ENCODE measurements around the gene CCDC192. TPM values are rescaled to one million over a fixed set of nuclear protein-coding genes. Genes with fewer than 3 reads are reported as not detected.

Gene CCDC192
- total RNA-seq, 1 experiment from 2014 or later = not detected

DNA sequence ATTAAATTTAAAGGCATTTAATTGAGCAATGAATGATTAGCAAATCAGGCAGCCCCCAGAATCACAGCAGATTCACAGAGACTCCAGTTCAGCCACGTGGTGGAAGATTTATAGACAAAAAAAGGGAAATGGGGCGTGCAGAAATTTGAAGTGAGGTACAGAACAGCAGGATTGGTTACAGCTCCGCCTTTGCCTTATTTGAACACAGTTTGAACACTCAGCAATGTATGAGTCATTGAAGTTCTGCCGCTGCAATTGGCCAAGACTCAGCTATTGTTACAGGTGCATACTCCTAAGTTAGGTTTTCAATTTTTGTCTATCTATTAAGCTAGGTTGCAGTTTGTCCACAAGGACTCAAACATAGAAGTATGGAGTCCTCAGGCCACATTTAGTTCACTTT is 222.7 kb downstream of the CCDC192 start:
- no peak overlapping the region for H3K4me3 ChIP-seq
- no peaks in the 10 kb centered on the region for H3K9me3 ChIP-seq (replicated peaks)
- H3K27me3 ChIP-seq = no peaks in the 10 kb centered on the region
- no peaks in the 10 kb centered on the region; the same call in 1 of the 2 replicates for H3K4me1 ChIP-seq
- H3K27ac ChIP-seq = no peak overlapping the region
- no peak for DNase-seq
- H3K36me3 ChIP-seq = no peaks in the 10 kb centered on the region

DNA sequence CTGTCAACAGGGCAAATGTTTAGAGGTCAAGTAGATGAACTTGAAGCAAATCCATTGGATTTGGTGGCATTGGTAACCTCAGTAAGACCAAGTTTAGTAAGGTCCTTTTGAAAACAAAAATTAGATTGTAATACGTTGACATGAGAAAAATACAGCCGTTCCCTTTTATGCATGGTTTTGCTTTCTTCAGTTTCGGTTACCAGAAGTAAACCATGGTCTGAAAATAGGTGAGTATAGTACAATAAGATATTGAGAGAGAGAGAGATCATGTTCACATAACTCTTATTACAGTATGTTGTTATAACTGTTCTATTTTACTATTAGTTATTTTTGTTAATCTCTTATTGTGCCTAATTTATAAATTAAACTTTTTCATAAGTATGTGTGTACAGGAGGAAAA is 223.8 kb downstream of the CCDC192 start:
- no peak overlapping the region for H3K27ac ChIP-seq
- H3K9me3 ChIP-seq (replicated peaks) = no peaks in the 10 kb centered on the region
- H3K36me3 ChIP-seq = no peaks in the 10 kb centered on the region
- no peaks in the 10 kb centered on the region; the same call in 1 of the 2 replicates for H3K4me1 ChIP-seq
- no peak overlapping the region for H3K4me3 ChIP-seq
- DNase-seq = no peak
- H3K27me3 ChIP-seq = no peaks in the 10 kb centered on the region

DNA sequence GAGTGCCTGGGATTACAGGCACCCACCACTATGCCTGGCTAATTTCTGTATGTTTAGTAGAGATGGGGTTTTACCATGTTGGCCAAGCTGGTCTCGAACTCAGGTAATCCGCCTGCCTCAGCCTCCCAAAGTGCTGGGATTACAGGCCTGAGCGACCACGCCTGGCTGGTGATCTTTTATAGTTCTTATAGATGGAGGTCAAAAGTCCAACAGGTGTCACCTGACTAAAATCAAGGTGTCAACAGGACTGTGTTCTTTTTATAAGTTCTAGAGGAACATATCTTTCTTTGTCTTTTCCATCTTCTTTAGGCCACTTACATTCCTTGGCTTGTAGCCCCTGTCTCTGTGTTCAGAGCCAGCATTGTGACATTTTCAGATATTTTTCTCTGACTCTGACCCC is 224.9 kb downstream of the CCDC192 start:
- Histone ChIP-seq H3K9me3 (replicated peaks) (no peaks in the 10 kb centered on the region), H3K36me3 (no peaks in the 10 kb centered on the region), H3K27ac (no peak overlapping the region), H3K27me3 (no peaks in the 10 kb centered on the region), H3K4me3 (no peak overlapping the region), H3K4me1 (no peaks in the 10 kb centered on the region; the same call in 1 of the 2 replicates)
- no peak for DNase-seq

DNA sequence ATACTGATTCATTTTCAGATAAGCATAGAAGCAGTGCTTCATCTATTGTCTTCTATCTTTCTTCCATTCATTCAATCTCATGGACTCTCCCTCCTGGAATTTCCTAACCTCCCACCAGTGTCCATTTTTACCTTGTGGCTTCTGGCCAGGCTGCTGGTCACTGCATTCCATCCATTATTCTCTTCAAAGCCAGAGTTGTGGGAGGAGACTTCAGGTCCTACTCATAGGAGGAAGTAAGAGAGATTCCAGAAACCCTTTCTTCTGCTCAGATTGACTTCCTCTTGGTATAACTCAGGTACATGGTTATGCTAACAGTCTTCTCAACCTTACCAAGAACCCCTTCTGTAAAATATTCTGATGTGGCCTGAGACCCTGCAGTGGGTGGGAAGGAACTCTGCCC is 227.1 kb downstream of the CCDC192 start:
- DNase-seq = no peak
- H3K27me3 ChIP-seq = no peaks in the 10 kb centered on the region
- no peaks in the 10 kb centered on the region for H3K36me3 ChIP-seq
- H3K9me3 ChIP-seq (replicated peaks) = no peaks in the 10 kb centered on the region
- no peak overlapping the region for H3K27ac ChIP-seq
- no peaks in the 10 kb centered on the region; the same call in 1 of the 2 replicates for H3K4me1 ChIP-seq
- no peak overlapping the region for H3K4me3 ChIP-seq

DNA sequence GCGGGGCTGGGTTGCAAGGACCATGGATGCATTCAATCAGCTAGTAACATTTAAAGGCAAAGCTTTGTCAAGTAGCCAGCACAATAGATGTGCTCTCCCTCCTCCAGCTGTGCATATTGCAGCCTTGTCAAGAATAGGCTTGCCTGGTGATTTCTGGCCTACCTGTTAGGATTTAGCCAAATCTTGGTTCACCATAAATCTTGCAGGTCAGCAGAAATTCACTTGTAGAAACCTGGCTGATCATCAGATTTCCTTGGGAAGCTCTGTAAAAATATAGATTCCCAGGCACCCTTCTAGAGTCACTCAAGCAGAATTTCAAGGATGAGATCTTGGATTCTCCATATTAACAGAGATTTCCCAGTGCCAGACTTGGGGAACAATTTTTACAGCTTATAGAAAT is 228.2 kb downstream of the CCDC192 start:
- no peaks in the 10 kb centered on the region for H3K27me3 ChIP-seq
- no peak for DNase-seq
- no peaks in the 10 kb centered on the region; the same call in 1 of the 2 replicates for H3K4me1 ChIP-seq
- no peak overlapping the region for H3K27ac ChIP-seq
- H3K9me3 ChIP-seq (replicated peaks) = no peaks in the 10 kb centered on the region
- no peak overlapping the region for H3K4me3 ChIP-seq
- no peaks in the 10 kb centered on the region for H3K36me3 ChIP-seq

DNA sequence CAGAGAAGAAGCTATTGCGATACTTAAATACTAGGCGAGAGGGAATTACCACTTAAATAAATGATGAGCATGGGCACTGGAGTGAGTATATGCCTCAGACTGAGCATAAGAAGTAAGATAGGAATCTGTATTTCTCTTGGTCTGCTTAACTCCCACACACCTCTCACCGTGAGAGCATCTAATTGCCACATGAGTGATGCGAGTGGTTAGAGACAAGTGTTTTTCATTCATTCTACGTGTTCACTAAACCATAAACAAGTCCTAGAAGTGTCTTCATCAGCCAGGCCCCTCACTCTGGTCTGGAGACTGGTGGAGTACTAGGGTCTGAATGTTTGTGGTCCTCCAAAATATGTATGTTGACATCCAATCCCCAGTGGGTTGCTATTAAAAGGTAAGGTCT is 230.2 kb downstream of the CCDC192 start:
- Histone ChIP-seq H3K9me3 (replicated peaks) (no peaks in the 10 kb centered on the region), H3K27me3 (no peaks in the 10 kb centered on the region), H3K36me3 (no peaks in the 10 kb centered on the region), H3K27ac (no peak overlapping the region), H3K4me3 (no peak overlapping the region), H3K4me1 (no peaks in the 10 kb centered on the region; the same call in 1 of the 2 replicates)
- no peak for DNase-seq

DNA sequence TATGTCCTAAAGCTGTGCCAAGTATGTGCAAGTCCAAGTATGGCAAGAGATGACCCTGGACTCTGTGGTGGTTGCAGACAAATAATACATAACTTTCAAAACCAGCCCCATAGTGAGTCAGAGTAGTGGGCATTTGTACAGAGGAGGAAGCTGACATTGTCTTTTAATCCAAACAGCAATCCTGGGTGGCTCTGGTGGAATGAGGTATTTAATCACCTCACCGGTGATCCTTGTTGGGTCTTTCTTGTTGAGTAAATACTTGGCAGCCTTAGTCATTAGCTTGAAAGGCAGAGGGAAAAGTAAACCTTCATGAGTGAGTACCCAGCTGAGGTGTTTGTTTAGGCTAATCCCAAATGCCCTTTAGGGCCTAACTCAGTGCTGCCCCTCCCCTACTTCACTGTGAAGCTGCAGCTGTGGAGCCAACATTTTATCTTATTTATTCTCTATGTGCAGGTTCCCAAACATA is 231.6 kb downstream of the CCDC192 start:
- no peaks in the 10 kb centered on the region; the same call in 1 of the 2 replicates for H3K4me1 ChIP-seq
- no peaks in the 10 kb centered on the region for H3K27me3 ChIP-seq
- H3K4me3 ChIP-seq = no peak overlapping the region
- peak; percentile 11 to 30 for DNase-seq
- H3K36me3 ChIP-seq = no peaks in the 10 kb centered on the region
- no peak overlapping the region for H3K27ac ChIP-seq
- H3K9me3 ChIP-seq (replicated peaks) = no peaks in the 10 kb centered on the region

DNA sequence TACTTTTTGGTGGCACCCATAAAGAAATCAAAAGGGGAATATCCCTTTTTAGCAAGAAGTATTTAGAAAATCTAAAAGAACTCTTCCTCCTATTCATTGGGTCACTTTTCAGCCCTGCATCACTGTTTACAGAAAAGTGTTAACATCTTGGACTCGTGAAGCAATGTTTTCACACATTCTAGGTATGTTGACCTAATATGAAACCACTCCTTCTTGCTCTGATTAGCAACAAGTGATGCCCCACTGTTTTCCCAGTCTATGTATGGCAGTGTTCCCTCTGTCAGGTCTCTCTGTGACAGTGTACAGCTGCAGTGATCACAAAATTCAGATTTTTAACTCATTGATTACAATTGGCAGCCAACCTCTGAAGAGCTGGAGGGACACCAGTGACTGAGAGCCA is 232.2 kb downstream of the CCDC192 start:
- Histone ChIP-seq H3K27me3 (no peaks in the 10 kb centered on the region), H3K9me3 (replicated peaks) (no peaks in the 10 kb centered on the region), H3K4me1 (no peaks in the 10 kb centered on the region; the same call in 1 of the 2 replicates), H3K27ac (no peak overlapping the region), H3K4me3 (no peak overlapping the region), H3K36me3 (no peaks in the 10 kb centered on the region)
- no peak for DNase-seq

DNA sequence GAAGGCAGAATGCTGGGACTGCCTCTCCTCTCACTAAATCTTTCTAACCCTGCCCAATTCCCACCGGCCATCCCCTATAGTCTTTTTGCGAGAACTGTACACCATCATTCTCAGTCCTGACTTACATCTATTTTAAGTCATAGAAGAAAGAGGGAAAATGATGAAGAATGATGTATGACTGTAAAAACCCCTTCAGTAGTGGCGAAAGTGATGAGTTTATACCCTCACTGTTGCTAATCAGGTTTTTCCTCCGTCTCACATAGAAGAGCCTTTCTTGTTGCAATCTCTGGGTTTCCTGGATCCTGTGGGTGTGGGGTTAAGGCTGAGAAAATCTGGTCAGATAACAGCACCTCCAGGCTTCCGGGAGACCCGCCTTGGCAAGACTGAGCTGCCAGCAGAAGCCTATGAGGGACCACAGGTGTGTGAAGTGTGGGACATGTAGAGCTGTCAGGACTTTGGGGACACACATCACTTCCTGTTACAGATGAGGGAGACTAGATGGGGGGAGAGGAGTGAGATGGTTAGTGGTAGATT is 233.3 kb downstream of the CCDC192 start:
- Histone ChIP-seq H3K4me1 (peaks cover 6% of the 10 kb centered on the region; the same call in 1 of the 2 replicates), H3K36me3 (no peaks in the 10 kb centered on the region), H3K27ac (no peak overlapping the region), H3K9me3 (replicated peaks) (no peaks in the 10 kb centered on the region), H3K27me3 (no peaks in the 10 kb centered on the region), H3K4me3 (no peak overlapping the region)
- no peak for DNase-seq

DNA sequence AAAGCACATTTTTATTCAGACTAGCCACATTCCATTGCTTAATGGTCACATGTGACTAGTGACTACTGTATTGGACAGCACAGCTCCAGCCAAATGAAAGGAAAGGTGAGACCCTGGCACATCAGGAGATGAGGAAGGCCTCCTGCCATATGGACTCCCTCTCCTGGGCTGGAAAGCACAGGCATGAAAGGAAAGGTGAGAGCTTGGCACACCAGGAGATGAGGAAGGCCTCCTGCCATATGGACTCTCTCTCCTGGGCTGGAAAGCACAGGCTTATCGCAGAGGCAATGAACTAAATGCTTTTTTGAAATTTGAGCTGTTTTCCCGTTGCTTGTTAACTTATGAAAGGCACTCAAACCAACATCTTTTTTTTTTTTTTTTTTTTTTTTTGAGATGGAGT is 235.6 kb downstream of the CCDC192 start:
- H3K4me1 ChIP-seq = peaks cover 10% of the 10 kb centered on the region
- no peaks in the 10 kb centered on the region for H3K27me3 ChIP-seq
- no peaks in the 10 kb centered on the region for H3K36me3 ChIP-seq
- H3K4me3 ChIP-seq = no peak overlapping the region
- no peak for DNase-seq
- H3K9me3 ChIP-seq (replicated peaks) = no peaks in the 10 kb centered on the region
- H3K27ac ChIP-seq = no peak overlapping the region

DNA sequence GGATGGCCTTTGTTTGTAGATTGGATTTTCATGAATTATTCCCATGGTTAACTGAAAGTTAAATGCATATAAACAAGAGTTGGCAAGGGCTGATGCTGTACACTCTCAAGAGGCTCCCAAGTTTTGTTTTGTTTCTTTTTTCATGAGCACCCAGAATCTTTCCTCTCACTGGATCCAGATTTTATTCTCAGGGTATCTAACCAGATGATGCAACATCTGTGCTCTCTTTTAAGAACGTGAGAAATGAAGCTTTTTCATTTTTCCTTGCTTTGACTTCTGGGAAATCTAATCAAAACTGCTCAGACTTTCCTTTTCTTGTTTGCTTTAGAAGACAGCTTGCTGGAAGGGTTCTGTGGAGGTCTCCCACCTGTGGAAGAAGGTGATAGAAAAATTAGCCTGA is 237.7 kb downstream of the CCDC192 start:
- H3K36me3 ChIP-seq = no peaks in the 10 kb centered on the region
- no peaks in the 10 kb centered on the region for H3K27me3 ChIP-seq
- DNase-seq = no peak
- H3K27ac ChIP-seq = peak overlapping the region; percentile 19; the same call in 1 of the 2 replicates
- no peak overlapping the region for H3K4me3 ChIP-seq
- no peaks in the 10 kb centered on the region for H3K9me3 ChIP-seq (replicated peaks)
- H3K4me1 ChIP-seq = peaks cover 10% of the 10 kb centered on the region

DNA sequence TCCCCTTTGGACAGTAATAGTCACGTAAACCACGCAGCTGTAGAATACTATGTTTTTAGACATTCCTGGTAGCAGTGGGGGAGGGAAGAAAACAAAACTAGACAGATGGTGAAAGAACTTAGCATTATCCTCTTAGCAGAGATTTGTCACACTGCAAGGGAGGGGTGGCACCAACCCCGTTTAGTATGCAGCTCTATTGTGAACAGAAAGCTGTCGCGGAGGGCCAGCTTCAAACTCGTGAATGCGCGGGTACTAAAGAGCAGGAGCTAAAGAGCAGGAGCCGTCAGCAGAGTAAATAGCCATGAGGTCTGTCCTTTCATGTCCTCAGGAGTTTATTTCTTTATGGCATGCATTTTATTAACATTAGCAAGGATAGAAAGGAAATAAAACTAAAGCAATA is 238.5 kb downstream of the CCDC192 start:
- H3K9me3 ChIP-seq (replicated peaks) = no peaks in the 10 kb centered on the region
- H3K36me3 ChIP-seq = no peaks in the 10 kb centered on the region
- H3K4me3 ChIP-seq = peak overlapping the region; percentile 19
- DNase-seq = peak; percentile 43 to 60
- peak overlapping the region; percentile 19 for H3K27ac ChIP-seq
- H3K4me1 ChIP-seq = peaks cover 10% of the 10 kb centered on the region
- no peaks in the 10 kb centered on the region for H3K27me3 ChIP-seq

DNA sequence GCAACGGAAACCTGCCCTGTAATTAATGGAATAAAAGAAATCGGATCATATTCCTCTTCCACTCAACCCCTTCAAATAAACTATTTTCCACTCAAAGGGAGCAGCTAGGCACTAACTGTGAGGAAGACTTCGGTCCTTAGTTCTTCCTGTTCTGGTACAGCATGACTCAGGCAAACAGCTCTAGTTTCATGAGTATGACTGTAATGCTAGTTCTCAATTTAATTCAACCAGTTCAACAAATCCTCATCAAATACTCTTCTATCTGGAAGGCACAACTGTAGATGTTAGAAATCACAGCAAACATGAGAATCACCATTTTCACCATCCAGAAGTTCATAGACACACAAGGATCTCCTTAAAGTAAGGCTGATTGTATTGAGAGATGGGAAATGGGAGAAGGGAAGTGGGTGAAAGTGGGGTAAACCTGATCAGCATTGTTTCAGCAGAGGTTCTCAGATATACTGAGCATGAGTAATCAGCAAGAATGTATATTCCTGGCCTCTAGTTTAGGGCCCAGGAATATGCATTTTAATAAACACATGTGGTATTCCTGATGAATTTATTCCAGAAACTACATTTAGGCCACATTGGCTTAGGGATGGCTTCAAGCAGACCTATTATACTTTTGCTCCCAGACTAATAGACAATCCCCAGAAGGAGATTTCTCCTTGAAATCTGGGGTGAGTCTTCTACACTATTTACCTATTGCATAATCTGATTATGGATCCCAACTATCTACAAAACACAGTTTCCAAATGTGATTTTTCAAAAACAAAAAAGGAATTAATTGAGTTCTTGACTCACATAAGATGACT is 239.3 kb downstream of the CCDC192 start:
- H3K27me3 ChIP-seq = no peaks in the 10 kb centered on the region
- H3K9me3 ChIP-seq (replicated peaks) = no peaks in the 10 kb centered on the region
- peak overlapping the region; percentile 19; the same call in 1 of the 2 replicates for H3K27ac ChIP-seq
- H3K36me3 ChIP-seq = no peaks in the 10 kb centered on the region
- peaks cover 10% of the 10 kb centered on the region for H3K4me1 ChIP-seq
- DNase-seq = no peak
- H3K4me3 ChIP-seq = no peak overlapping the region

DNA sequence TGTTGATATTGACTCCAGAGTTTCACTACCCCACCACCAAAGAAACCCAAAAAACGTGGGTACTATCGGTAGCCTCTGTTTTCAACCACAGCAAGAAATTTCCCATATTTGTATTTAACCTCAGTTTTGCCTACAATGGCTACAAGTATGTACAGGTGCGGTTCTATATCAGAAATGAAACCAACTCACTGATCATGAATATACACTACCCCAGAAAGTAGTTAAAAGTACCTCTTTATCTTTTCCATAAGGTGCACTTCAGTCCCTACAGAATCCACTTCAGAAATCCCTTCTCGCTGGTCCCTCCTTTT is 239.8 kb downstream of the CCDC192 start:
- Histone ChIP-seq H3K4me3 (no peak overlapping the region), H3K9me3 (replicated peaks) (no peaks in the 10 kb centered on the region), H3K27me3 (no peaks in the 10 kb centered on the region), H3K27ac (no peak overlapping the region), H3K4me1 (peaks cover 10% of the 10 kb centered on the region), H3K36me3 (no peaks in the 10 kb centered on the region)
- no peak for DNase-seq

DNA sequence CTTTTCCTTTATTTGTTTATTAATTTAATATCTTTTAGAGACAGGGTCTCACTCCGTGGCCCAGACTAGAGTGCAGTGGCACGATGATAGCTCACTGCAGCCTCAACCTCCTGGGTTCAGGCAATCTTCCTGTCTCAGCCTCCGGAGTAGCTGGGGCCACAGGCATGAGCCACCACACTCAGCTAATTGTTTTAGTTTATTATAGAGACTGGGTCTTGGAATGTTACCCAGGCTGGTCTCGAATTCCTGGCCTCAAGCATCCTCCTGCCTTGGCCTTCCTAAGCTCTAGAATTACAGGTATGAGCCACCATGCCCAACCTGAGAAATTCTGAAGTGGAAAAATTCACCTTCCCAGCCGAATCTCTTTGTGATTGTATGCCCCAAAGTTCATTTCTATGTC is 240.9 kb downstream of the CCDC192 start:
- Histone ChIP-seq H3K36me3 (no peaks in the 10 kb centered on the region), H3K4me1 (peaks cover 10% of the 10 kb centered on the region), H3K4me3 (no peak overlapping the region), H3K27ac (no peak overlapping the region), H3K27me3 (no peaks in the 10 kb centered on the region), H3K9me3 (replicated peaks) (no peaks in the 10 kb centered on the region)
- no peak for DNase-seq

DNA sequence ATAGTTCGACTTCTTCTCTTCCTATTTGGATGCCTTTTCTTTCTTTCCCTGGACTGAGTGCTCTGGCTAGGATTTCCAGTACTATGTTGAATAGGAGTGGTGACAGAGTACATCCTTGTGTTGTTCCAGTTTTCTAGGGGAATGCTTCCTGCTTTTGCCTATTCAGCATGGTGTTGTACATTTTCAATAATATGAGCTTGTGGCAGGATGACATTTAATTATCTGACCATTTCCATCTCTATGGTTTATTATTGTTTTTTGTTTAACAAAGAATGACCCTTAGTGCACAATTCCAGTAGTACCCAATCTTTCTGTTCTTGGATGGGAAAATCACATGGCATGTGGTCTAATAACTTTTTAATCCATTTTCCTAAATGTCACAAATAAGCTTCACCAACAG is 244.8 kb downstream of the CCDC192 start:
- H3K4me1 ChIP-seq = no peaks in the 10 kb centered on the region
- H3K4me3 ChIP-seq = no peak overlapping the region
- no peaks in the 10 kb centered on the region for H3K9me3 ChIP-seq (replicated peaks)
- no peaks in the 10 kb centered on the region for H3K27me3 ChIP-seq
- H3K27ac ChIP-seq = no peak overlapping the region
- DNase-seq = no peak
- no peaks in the 10 kb centered on the region for H3K36me3 ChIP-seq

All from SJCRH30 (cell line).